WTC11 (cell line): ENCODE results near the gene DEFB116. TPM values are rescaled to one million over a fixed set of nuclear protein-coding genes. Genes with fewer than 3 reads are reported as not detected.
A peak's percentile ranks its signal among the peaks of the same experiment; 100 is the strongest.

Source experiments
- ATAC-seq: fragments of 200-7000 bp; cut with Tn5 transposase; 2 replicates; pipeline ENCODE4 v1.10.0; 2021; ENCODE audit warnings: mild to moderate bottlenecking, moderate library complexity
- CTCF ChIA-PET: fragments of 300-600 bp; sonication (Branson Sonifier 250); formaldehyde crosslinking; loops from one replicate; lab custom pipeline; 2021; ENCODE audit warnings: antibody characterized with exemption; lab: Charles Lee
- POLR2A ChIA-PET: fragments of 350-600 bp; sonication (Branson Sonifier 250); formaldehyde crosslinking; loops from one replicate; lab custom pipeline; 2021; ENCODE audit warnings: antibody characterized with exemption; lab: Charles Lee
- DNase-seq: peaks from one replicate; pipeline ENCODE4 v3.0.0; 2021; ENCODE audit warnings: low spot score
- H3K27ac Mint-ChIP-seq: 2 replicates; pipeline ENCODE4 v1.8.0; 2021; ENCODE audit warnings: mixed read lengths
- H3K27me3 Mint-ChIP-seq: 2 replicates; pipeline ENCODE4 v1.8.0; 2021; ENCODE audit warnings: low read depth, mild to moderate bottlenecking, moderate library complexity, mixed read lengths
- H3K36me3 Mint-ChIP-seq: 2 replicates; pipeline ENCODE4 v1.8.0; 2021; ENCODE audit warnings: mixed read lengths
- H3K4me1 Mint-ChIP-seq: 2 replicates; pipeline ENCODE4 v1.8.0; 2022; ENCODE audit warnings: mixed read lengths
- H3K4me3 Mint-ChIP-seq: 2 replicates; pipeline ENCODE4 v1.8.0; 2021; ENCODE audit warnings: mild to moderate bottlenecking, moderate library complexity, mixed read lengths
- H3K9me3 Mint-ChIP-seq: 2 replicates; pipeline ENCODE4 v1.8.0; 2021; ENCODE audit warnings: mixed read lengths
- AFF4 ChIP-seq: sonication (generic); formaldehyde crosslinking; IDR thresholded peaks from 2 replicates; pipeline ENCODE4 v1.8.1; 2023; ENCODE audit warnings: mild to moderate bottlenecking, missing genetic modification reagents, borderline replicate concordance
- AR ChIP-seq: fragments of 250-450 bp; sonication (Bioruptor Pico); IDR thresholded peaks from 2 replicates; pipeline ENCODE4 v1.9.0; 2021; ENCODE audit warnings: mild to moderate bottlenecking
- CTCF ChIP-seq: fragments of 200-600 bp; IDR thresholded peaks from 2 replicates; pipeline ENCODE4 v1.8.0; 2022; ENCODE audit warnings: antibody characterized with exemption
- E2F5 ChIP-seq: sonication (generic); formaldehyde crosslinking; IDR thresholded peaks from 2 replicates; pipeline ENCODE4 v1.8.1; 2022; ENCODE audit warnings: mild to moderate bottlenecking, moderate library complexity, missing genetic modification reagents
- ELF4 ChIP-seq: sonication (generic); formaldehyde crosslinking; IDR thresholded peaks from 2 replicates; pipeline ENCODE4 v1.8.1; 2022; ENCODE audit warnings: low read depth, mild to moderate bottlenecking, moderate library complexity, missing genetic modification reagents
- EMX1 ChIP-seq: fragments of 250-450 bp; sonication (Bioruptor Pico); IDR thresholded peaks from 2 replicates; pipeline ENCODE4 v1.8.0; 2021; ENCODE audit warnings: mild to moderate bottlenecking
- RELA ChIP-seq: sonication (generic); formaldehyde crosslinking; IDR thresholded peaks from 2 replicates; pipeline ENCODE4 v1.8.1; 2022; ENCODE audit warnings: missing genetic modification reagents, mild to moderate bottlenecking, borderline replicate concordance
- SOX15 ChIP-seq: fragments of 250-450 bp; sonication (Bioruptor Pico); IDR thresholded peaks from 2 replicates; pipeline ENCODE4 v1.9.0; 2021; ENCODE audit warnings: mild to moderate bottlenecking
- TCF7 ChIP-seq: sonication (generic); formaldehyde crosslinking; IDR thresholded peaks from 2 replicates; pipeline ENCODE4 v1.8.0; 2022; ENCODE audit warnings: mild to moderate bottlenecking, low read depth, missing genetic modification reagents, moderate library complexity
- USF2 ChIP-seq: sonication (generic); formaldehyde crosslinking; IDR thresholded peaks from 2 replicates; pipeline ENCODE4 v1.8.1; 2023; ENCODE audit warnings: mild to moderate bottlenecking, missing genetic modification reagents, moderate library complexity
- ZBTB43 ChIP-seq: sonication (generic); formaldehyde crosslinking; IDR thresholded peaks from 2 replicates; pipeline ENCODE4 v1.8.1; 2023; ENCODE audit warnings: mild to moderate bottlenecking, missing genetic modification reagents
- ZNF138 ChIP-seq: sonication (generic); formaldehyde crosslinking; conservative IDR thresholded peaks from 2 replicates; pipeline ENCODE4 v1.8.1; 2022; ENCODE audit warnings: mild to moderate bottlenecking, moderate library complexity, missing genetic modification reagents
- ZNF232 ChIP-seq: sonication (generic); formaldehyde crosslinking; IDR thresholded peaks from 2 replicates; pipeline ENCODE4 v1.8.0; 2022; ENCODE audit warnings: mild to moderate bottlenecking, missing genetic modification reagents
- ZNF416 ChIP-seq: fragments of 250-450 bp; sonication (Bioruptor Pico); IDR thresholded peaks from 2 replicates; pipeline ENCODE4 v1.9.0; 2021; ENCODE audit warnings: mild to moderate bottlenecking, inconsistent platforms
- ZNF425 ChIP-seq: fragments of 250-450 bp; sonication (Bioruptor Pico); conservative IDR thresholded peaks from 2 replicates; pipeline ENCODE4 v1.9.0; 2021; ENCODE audit warnings: mild to moderate bottlenecking
- ZNF512 ChIP-seq: sonication (generic); formaldehyde crosslinking; IDR thresholded peaks from 2 replicates; pipeline ENCODE4 v1.8.1; 2022; ENCODE audit warnings: missing genetic modification reagents, borderline replicate concordance
- total RNA-seq: library from RNA; stranded (reverse); gene quantifications from 3 replicates; pipeline ENCODE4 v1.2.3, GENCODE V29; 2021

DEFB116 gene
- total RNA-seq, 1 experiment from 2014 or later: not detected

GRCh38 chr20:31260326-31260932 is 48.0 kb downstream of the DEFB116 start:
- ChIA-PET CTCF (interaction anchor here (1.8 kb wide), 1 partner anchor 243 kb away, joined by 6 read pairs; no protein-coding TSS in a partner anchor), POLR2A (no interaction called here)
- Mint-ChIP-seq H3K27me3 (peaks cover 6% of the 10 kb centered on the region), H3K4me1 (no peaks in the 10 kb centered on the region), H3K27ac (no peak overlapping the region), H3K4me3 (no peak overlapping the region), H3K36me3 (peaks cover 83% of the 10 kb centered on the region), H3K9me3 (peaks cover 95% of the 10 kb centered on the region)
- ATAC-seq (peak; percentile 34), DNase-seq (no peak)
- TF ChIP-seq ZNF425 (CRISPR knock-in tag): no peak
- peak; percentile 43; the same call in 1 of the 2 replicates for TF ChIP-seq CTCF

GRCh38 chr20:31257364-31257763 is 51.0 kb downstream of the DEFB116 start, which contains the start of gene DEFB115:
Gene DEFB115, plus strand, starts transcription at chr20:31257664. Its CDS starts 0 bp downstream, at chr20:31257664.
- Mint-ChIP-seq H3K4me3 (no peak within 1 kb of the TSS), H3K27ac (no peak within 1 kb of the TSS), H3K4me1 (no peaks in the 10 kb centered on the region), H3K9me3 (peaks cover 93% of the 10 kb centered on the region), H3K36me3 (peaks cover 71% of the 10 kb centered on the region), H3K27me3 (peaks cover 5% of the 10 kb centered on the region; the same call in 1 of the 2 replicates)
- TF ChIP-seq ZNF416 (CRISPR knock-in tag) (no peak), USF2 (no peak), EMX1 (CRISPR knock-in tag) (no peak), AFF4 (CRISPR knock-in tag) (no peak), RELA (CRISPR knock-in tag) (no peak), ELF4 (CRISPR knock-in tag) (no peak), TCF7 (CRISPR knock-in tag) (no peak), E2F5 (no peak), ZNF138 (CRISPR knock-in tag) (no peak), ZNF232 (CRISPR knock-in tag) (no peak), ZNF512 (CRISPR knock-in tag) (no peak), AR (no peak), SOX15 (CRISPR knock-in tag) (no peak), ZBTB43 (CRISPR knock-in tag) (no peak)
- ChIA-PET CTCF (no interaction called here), POLR2A (no interaction called here)
- ATAC-seq (no peak), DNase-seq (no peak)
